A673 (cell line): Measurements from ENCODE around the gene FHIT.

ENCODE experiments used
- CTCF ChIP-seq: fragments of 300-800, 200-600 bp; sonication (generic); conservative IDR thresholded peaks from 2 replicates; pipeline ENCODE4 v1.5.1; 2017; ENCODE audit warnings: low read depth, mild to moderate bottlenecking, antibody characterized with exemption, low read length, moderate library complexity, mixed read lengths
- EZH2 ChIP-seq: fragments of 200-600 bp; sonication (generic); IDR thresholded peaks from 2 replicates; pipeline ENCODE4 v1.6.1; 2017; ENCODE audit warnings: borderline replicate concordance, low read depth, mild to moderate bottlenecking, mixed read lengths, antibody characterized with exemption, low read length; ENCODE audit not compliant: poor library complexity, severe bottlenecking

DNA sequence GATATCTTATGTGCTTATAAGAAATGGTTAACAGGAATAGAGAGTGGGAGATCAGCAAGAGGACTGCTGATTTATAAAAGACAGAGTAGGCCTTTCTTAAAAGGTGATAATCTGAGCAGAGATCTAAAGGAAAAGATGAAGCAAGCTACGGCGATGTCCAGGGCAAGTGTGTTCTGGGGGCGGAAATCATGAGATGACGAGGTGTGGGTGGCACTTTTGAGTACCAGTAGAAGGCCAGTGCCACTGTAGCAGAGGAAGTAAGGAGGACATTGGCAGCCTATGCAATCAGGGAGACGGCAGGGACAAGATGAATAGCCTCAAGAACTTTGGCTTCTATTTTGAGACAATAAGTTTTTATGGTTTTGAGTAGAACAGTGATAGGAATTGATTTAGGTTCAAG, 492.4 kb downstream of the FHIT start:
- TF ChIP-seq CTCF (no peak), EZH2 (no peak)
